ENCODE results near the gene LRPPRC.

DNA sequence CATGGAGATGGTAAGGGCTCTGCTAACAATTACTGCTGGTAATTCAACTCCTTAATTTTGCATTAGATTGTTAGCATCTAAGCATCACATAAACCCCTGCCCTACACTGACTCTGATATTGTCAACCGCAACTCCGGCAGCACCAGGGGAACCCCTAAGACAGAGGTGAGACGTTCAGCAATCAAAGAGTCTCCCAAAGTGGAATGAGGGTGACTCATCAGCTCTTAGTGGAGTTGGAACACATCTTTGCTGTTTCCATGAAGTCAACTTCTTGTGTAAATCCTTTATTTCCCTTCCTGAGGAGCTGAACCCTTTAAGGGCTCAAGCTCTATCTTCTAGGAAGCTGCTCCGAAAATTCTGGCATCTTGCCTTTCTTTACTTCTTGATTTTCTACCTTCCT, 104.9 kb downstream of the LRPPRC start:
- TF ChIP-seq, protein P1, sequence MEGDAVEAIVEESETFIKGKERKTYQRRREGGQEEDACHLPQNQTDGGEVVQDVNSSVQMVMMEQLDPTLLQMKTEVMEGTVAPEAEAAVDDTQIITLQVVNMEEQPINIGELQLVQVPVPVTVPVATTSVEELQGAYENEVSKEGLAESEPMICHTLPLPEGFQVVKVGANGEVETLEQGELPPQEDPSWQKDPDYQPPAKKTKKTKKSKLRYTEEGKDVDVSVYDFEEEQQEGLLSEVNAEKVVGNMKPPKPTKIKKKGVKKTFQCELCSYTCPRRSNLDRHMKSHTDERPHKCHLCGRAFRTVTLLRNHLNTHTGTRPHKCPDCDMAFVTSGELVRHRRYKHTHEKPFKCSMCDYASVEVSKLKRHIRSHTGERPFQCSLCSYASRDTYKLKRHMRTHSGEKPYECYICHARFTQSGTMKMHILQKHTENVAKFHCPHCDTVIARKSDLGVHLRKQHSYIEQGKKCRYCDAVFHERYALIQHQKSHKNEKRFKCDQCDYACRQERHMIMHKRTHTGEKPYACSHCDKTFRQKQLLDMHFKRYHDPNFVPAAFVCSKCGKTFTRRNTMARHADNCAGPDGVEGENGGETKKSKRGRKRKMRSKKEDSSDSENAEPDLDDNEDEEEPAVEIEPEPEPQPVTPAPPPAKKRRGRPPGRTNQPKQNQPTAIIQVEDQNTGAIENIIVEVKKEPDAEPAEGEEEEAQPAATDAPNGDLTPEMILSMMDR (IDR thresholded peaks at IDR 0.05; ENCODE audit: low read length), result no peak
- no peak for TF ChIP-seq EZH2 (IDR thresholded peaks at IDR 0.05; ENCODE audit: borderline replicate concordance, low read length)

All from OCI-LY1 (cell line).